Right lobe of liver (tissue), 6 donors: ENCODE results near the gene NUP210. TPM values are rescaled to one million over a fixed set of nuclear protein-coding genes. Genes with fewer than 3 reads are reported as not detected.

Experiments used
- ATAC-seq, 4 donors: fragments of 200-7000 bp; cut with Tn5 transposase; one replicate each; pipeline ENCODE4 v1.9.1; 2020; ENCODE audit warnings: mild to moderate bottlenecking in 4 of 4, moderate library complexity in 4 of 4
- DNase-seq, 3 donors: peaks; one replicate each; pipeline ENCODE4 v3.0.0-alpha.2; 2020
- H3K27ac ChIP-seq, 3 donors: fragments of 200-600 bp; one replicate each; pipeline ENCODE4 v1.8.0; 2022
- H3K27me3 ChIP-seq, 2 donors: fragments of 200-600 bp; one replicate each; pipeline ENCODE4 v1.8.0; 2022
- H3K36me3 ChIP-seq, 4 donors: fragments of 200-600 bp; sonication (generic) in 1 of 4; one replicate each; pipeline versions ENCODE4 v1.5.1 to v1.8.0; 2017 to 2022; ENCODE audit warnings: control low read depth in 1 of 4
- H3K4me1 ChIP-seq, 4 donors: fragments of 200-600 bp; sonication (generic) in 1 of 4; one replicate each; pipeline versions ENCODE4 v1.5.1 to v1.8.0; 2017 to 2022; ENCODE audit warnings: control low read depth in 1 of 4
- H3K4me3 ChIP-seq, 3 donors: fragments of 200-600 bp; one replicate each; pipeline ENCODE4 v1.8.0; 2022
- H3K9me3 ChIP-seq, 4 donors: fragments of 200-600 bp; sonication (generic) in 1 of 4; one replicate each; pipeline versions ENCODE4 v1.5.1 to v1.8.0; 2017 to 2022; ENCODE audit warnings: control low read depth in 1 of 4
- POLR2A ChIP-seq: fragments of 450-650 bp; IDR thresholded peaks from one replicate; pipeline ENCODE4 v1.6.1; 2017; ENCODE audit warnings: antibody characterized with exemption, mild to moderate bottlenecking
- WGBS: methylation state at CpG from one replicate; pipeline ENCODE4 v1.1.6; 2018; ENCODE audit warnings: low coverage, low lambda C conversion rate; ENCODE audit not compliant: insufficient coverage; ENCODE audit errors: missing lambda C conversion rate; 5-methylcytosine and 5-hydroxymethylcytosine counted together
- intact Hi-C, 2 donors: fragments of 100-400 bp; cut with DNase I; formaldehyde crosslinking; loops; one replicate each; pipeline versions ENCODE4 v1.11.2 to v1.14.1; 2022
- total RNA-seq, 6 experiments: library from RNA; depleted of rRNA in 2 of 6; stranded (reverse); fragments of >200 nt in 2 of 6; fragmentation: NEBNext Ultra II Directional in 3 of 6; extraction: Animal tissue kit (Norgen Biotek cat#: 25700) in 3 of 6; gene quantifications; one replicate each; pipeline versions ENCODE4 v1.1.0 to v1.2.4, GENCODE V29; 2016 to 2023
- TF ChIP-seq, protein P1 (sequence below), 4 donors: fragments of 200-600 bp in 3 of 4; fragments of 450-650 bp in 1 of 4; IDR thresholded peaks; one replicate each; pipeline versions ENCODE4 v1.5.1 to v1.8.0; 2016 to 2022; ENCODE audit warnings: antibody characterized with exemption in 4 of 4, mild to moderate bottlenecking in 2 of 4
- donor health status: DM: no; HTN: yes; CAD: no.
- donor health status: DM: no; HTN: no; CAD: no.
- donor health status: DM: no; HTN: no; CAD: no.
- donor health status: DM: no; HTN: yes; CAD: no.
- donor health status: DM: no; HTN: yes; CAD: no.

Gene NUP210
- total RNA-seq, 6 experiments from 2014 or later = 11.7 to 17.7 (median 15.6) TPM

- H3K9me3 ChIP-seq = no peaks in the 10 kb centered on the region
- DNase-seq (no peak), ATAC-seq (no peak)
- H3K36me3 ChIP-seq = no peaks in the 10 kb centered on the region
- peaks cover 0 to 22% (median 10%) of the 10 kb centered on the region in 4 donors for H3K4me1 ChIP-seq
- intact Hi-C loops = no loop called here
- H3K27ac ChIP-seq = no peak overlapping the region
- 92% methylated on average over 5 of the region's 13 CpGs for WGBS
- TF ChIP-seq, protein P1, sequence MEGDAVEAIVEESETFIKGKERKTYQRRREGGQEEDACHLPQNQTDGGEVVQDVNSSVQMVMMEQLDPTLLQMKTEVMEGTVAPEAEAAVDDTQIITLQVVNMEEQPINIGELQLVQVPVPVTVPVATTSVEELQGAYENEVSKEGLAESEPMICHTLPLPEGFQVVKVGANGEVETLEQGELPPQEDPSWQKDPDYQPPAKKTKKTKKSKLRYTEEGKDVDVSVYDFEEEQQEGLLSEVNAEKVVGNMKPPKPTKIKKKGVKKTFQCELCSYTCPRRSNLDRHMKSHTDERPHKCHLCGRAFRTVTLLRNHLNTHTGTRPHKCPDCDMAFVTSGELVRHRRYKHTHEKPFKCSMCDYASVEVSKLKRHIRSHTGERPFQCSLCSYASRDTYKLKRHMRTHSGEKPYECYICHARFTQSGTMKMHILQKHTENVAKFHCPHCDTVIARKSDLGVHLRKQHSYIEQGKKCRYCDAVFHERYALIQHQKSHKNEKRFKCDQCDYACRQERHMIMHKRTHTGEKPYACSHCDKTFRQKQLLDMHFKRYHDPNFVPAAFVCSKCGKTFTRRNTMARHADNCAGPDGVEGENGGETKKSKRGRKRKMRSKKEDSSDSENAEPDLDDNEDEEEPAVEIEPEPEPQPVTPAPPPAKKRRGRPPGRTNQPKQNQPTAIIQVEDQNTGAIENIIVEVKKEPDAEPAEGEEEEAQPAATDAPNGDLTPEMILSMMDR (IDR thresholded peaks at IDR 0.05) = no peak
- TF ChIP-seq POLR2A = no peak
- no peak overlapping the region for H3K4me3 ChIP-seq
- no peaks in the 10 kb centered on the region for H3K27me3 ChIP-seq
Observed at GRCh38 chr3:13274125-13274524, 146.0 kb downstream of the NUP210 start.

DNA sequence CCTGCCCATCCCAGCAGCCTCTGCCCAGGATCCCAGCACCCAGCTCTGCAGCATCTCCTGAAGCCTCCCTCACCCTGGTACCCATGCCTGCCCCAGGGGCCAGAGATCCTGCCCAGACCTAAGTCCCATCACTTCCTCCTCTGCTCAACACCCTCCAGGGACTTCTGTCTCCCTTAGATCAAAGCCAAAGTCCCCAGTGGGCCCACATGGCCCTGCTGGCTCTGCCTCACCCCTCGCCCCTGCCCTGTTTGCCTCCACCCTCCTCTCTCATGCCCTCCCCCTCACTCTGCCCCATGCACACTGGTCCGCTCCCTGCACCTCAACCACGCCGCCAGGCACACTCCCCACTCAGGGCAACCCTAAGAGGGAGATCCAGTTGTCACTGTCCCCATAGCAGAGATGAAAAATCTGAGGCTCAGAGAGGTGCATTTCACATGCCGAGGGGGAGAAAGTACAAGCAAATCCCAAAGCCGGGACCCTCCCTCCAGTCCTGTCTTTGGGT is 146.5 kb downstream of the NUP210 start:
- Histone ChIP-seq H3K27me3 (no peaks in the 10 kb centered on the region), H3K9me3 (no peaks in the 10 kb centered on the region), H3K4me1 (peaks cover 0 to 22% (median 10%) of the 10 kb centered on the region in 4 donors), H3K4me3 (no peak overlapping the region), H3K27ac (no peak overlapping the region), H3K36me3 (no peaks in the 10 kb centered on the region)
- ATAC-seq = no peak
- WGBS = 100% methylated on average over 4 of the region's 6 CpGs
- intact Hi-C loops = no loop called here
- no peak for DNase-seq
- TF ChIP-seq, protein P1 (IDR thresholded peaks at IDR 0.05) = no peak
- TF ChIP-seq POLR2A = no peak

- 92% methylated on average over 2 of the region's 10 CpGs for WGBS
- Histone ChIP-seq H3K9me3 (no peaks in the 10 kb centered on the region), H3K27me3 (no peaks in the 10 kb centered on the region), H3K4me3 (no peak overlapping the region), H3K36me3 (no peaks in the 10 kb centered on the region), H3K4me1 (peaks cover 0 to 19% (median 9%) of the 10 kb centered on the region in 4 donors), H3K27ac (no peak overlapping the region)
- intact Hi-C loops = no loop called here
- no peak for TF ChIP-seq POLR2A
- TF ChIP-seq, protein P1 (IDR thresholded peaks at IDR 0.05) = no peak
- DNase-seq (no peak), ATAC-seq (peak in 1 of 4 donors; percentile 12)
Observed at GRCh38 chr3:13272831-13273603, 147.1 kb downstream of the NUP210 start.

GRCh38 chr3:13269711-13270378 is 150.3 kb downstream of the NUP210 start:
- WGBS = 87% methylated on average over 3 of the region's 5 CpGs
- no peaks in the 10 kb centered on the region for H3K27me3 ChIP-seq

More at GRCh38 chr3:13269711-13270378, 150.3 kb downstream of the NUP210 start:
- H3K4me1 ChIP-seq = peaks cover 0 to 3% (median 0%) of the 10 kb centered on the region in 4 donors
- H3K4me3 ChIP-seq = no peak overlapping the region
- H3K27ac ChIP-seq = no peak overlapping the region
- ATAC-seq = no peak
- no peaks in the 10 kb centered on the region for H3K36me3 ChIP-seq
- H3K9me3 ChIP-seq = no peaks in the 10 kb centered on the region
- intact Hi-C loops = no loop called here
- no peak for TF ChIP-seq POLR2A
- TF ChIP-seq, protein P1 (IDR thresholded peaks at IDR 0.05) = no peak
- DNase-seq = peak in 1 of 3 donors; percentile 16
